H9 (cell line): ENCODE data around the gene COPE. TPM values are rescaled to one million over a fixed set of nuclear protein-coding genes. Genes with fewer than 3 reads are reported as not detected.

ENCODE experiments used
- DNase-seq: peaks from one replicate; pipeline ENCODE4 v3.0.0-alpha.2; 2017
- H2AFZ ChIP-seq: one replicate; pipeline ENCODE4 v1.6.1; 2013; ENCODE audit warnings: mild to moderate bottlenecking, low read length, control low read depth, moderate library complexity
- H2AK5ac ChIP-seq: 2 replicates; pipeline ENCODE4 v1.6.1; 2013; ENCODE audit warnings: low read length, control low read depth, mixed read lengths; ENCODE audit not compliant: insufficient read length
- H2BK120ac ChIP-seq: one replicate; pipeline ENCODE4 v1.6.1; 2013; ENCODE audit warnings: low read depth, mild to moderate bottlenecking, low read length, control low read depth, inconsistent platforms; ENCODE audit not compliant: poor library complexity, severe bottlenecking
- H2BK12ac ChIP-seq: 2 replicates; pipeline ENCODE4 v1.6.1; 2013; ENCODE audit warnings: low read length, control low read depth, mixed read lengths, low read depth; ENCODE audit not compliant: insufficient read length
- H2BK15ac ChIP-seq: 2 replicates; pipeline ENCODE4 v1.6.1; 2013; ENCODE audit warnings: low read depth, low read length, control low read depth
- H2BK20ac ChIP-seq: one replicate; pipeline ENCODE4 v1.6.1; 2013; ENCODE audit warnings: low read depth, mild to moderate bottlenecking, low read length, control low read depth, inconsistent platforms; ENCODE audit not compliant: poor library complexity, severe bottlenecking
- H2BK5ac ChIP-seq: 2 replicates; pipeline ENCODE4 v1.6.1; 2013; ENCODE audit warnings: low read length, control low read depth, mixed read lengths; ENCODE audit not compliant: insufficient read length
- H3K14ac ChIP-seq: 2 replicates; pipeline ENCODE4 v1.6.1; 2013; ENCODE audit warnings: low read length, control low read depth; ENCODE audit not compliant: insufficient read depth
- H3K18ac ChIP-seq: 2 replicates; pipeline ENCODE4 v1.6.1; 2013; ENCODE audit warnings: low read depth, mild to moderate bottlenecking, mixed read lengths, low read length, control low read depth; ENCODE audit not compliant: insufficient read length
- H3K23ac ChIP-seq: 2 replicates; pipeline ENCODE4 v1.6.1; 2013; ENCODE audit warnings: low read length, control low read depth, mixed read lengths, low read depth; ENCODE audit not compliant: insufficient read length
- H3K23me2 ChIP-seq: 2 replicates; pipeline ENCODE4 v1.6.1; 2013; ENCODE audit warnings: low read depth, mild to moderate bottlenecking, mixed read lengths, low read length, control low read depth; ENCODE audit not compliant: insufficient read length, poor library complexity, severe bottlenecking
- H3K27ac ChIP-seq: 2 replicates; pipeline ENCODE4 v1.5.1; 2013; ENCODE audit warnings: low read length, control low read depth, mixed read lengths, low read depth; ENCODE audit not compliant: insufficient read length
- H3K27me3 ChIP-seq: 2 replicates; pipeline ENCODE4 v1.6.1; 2013; ENCODE audit warnings: low read length, control low read depth, inconsistent platforms; ENCODE audit not compliant: insufficient read depth
- H3K4ac ChIP-seq: 2 replicates; pipeline ENCODE4 v1.6.1; 2013; ENCODE audit warnings: low read depth, mild to moderate bottlenecking, control low read depth, inconsistent platforms, low read length, moderate library complexity
- H3K4me1 ChIP-seq: 2 replicates; pipeline ENCODE4 v1.6.1; 2013; ENCODE audit warnings: low read length, control low read depth, inconsistent platforms; ENCODE audit not compliant: insufficient read depth
- H3K4me2 ChIP-seq: 2 replicates; pipeline ENCODE4 v1.6.1; 2013; ENCODE audit warnings: low read length, control low read depth, mixed read lengths; ENCODE audit not compliant: insufficient read length, insufficient read depth
- H3K56ac ChIP-seq: 2 replicates; pipeline ENCODE4 v1.6.1; 2013; ENCODE audit warnings: low read depth, mild to moderate bottlenecking, mixed read lengths, low read length, control low read depth; ENCODE audit not compliant: insufficient read length
- H3K79me1 ChIP-seq: 2 replicates; pipeline ENCODE4 v1.6.1; 2013; ENCODE audit warnings: low read depth, mild to moderate bottlenecking, moderate library complexity, low read length, control low read depth, inconsistent platforms; ENCODE audit not compliant: insufficient read depth, poor library complexity, severe bottlenecking
- H3K79me2 ChIP-seq: 2 replicates; pipeline ENCODE4 v1.6.1; 2013; ENCODE audit warnings: low read length, control low read depth, inconsistent platforms; ENCODE audit not compliant: insufficient read depth
- H3K9ac ChIP-seq: 2 replicates; pipeline ENCODE4 v1.6.1; 2013; ENCODE audit warnings: low read length, control low read depth, mixed read lengths; ENCODE audit not compliant: insufficient read length; ENCODE audit errors: extremely low read depth
- H3K9me3 ChIP-seq: one replicate; pipeline ENCODE4 v1.6.1; 2013; ENCODE audit warnings: low read depth, low read length, inconsistent platforms; ENCODE audit not compliant: control insufficient read depth
- H3T11ph ChIP-seq: one replicate; pipeline ENCODE4 v1.6.1; 2013; ENCODE audit warnings: mild to moderate bottlenecking, low read length, control low read depth, inconsistent platforms
- H4K20me1 ChIP-seq: one replicate; pipeline ENCODE4 v1.6.1; 2013; ENCODE audit not compliant: control insufficient read depth, insufficient read length, insufficient read depth
- H4K5ac ChIP-seq: 2 replicates; pipeline ENCODE4 v1.6.1; 2013; ENCODE audit warnings: low read depth, mild to moderate bottlenecking, mixed read lengths, low read length, control low read depth; ENCODE audit not compliant: insufficient read length
- H4K8ac ChIP-seq: replicated peaks from 2 replicates; pipeline ENCODE4 v1.6.1; 2013; ENCODE audit warnings: low read length, control low read depth, mixed read lengths, low read depth; ENCODE audit not compliant: insufficient read length
- H4K91ac ChIP-seq: 2 replicates; pipeline ENCODE4 v1.6.1; 2013; ENCODE audit warnings: low read depth, mild to moderate bottlenecking, moderate library complexity, mixed read lengths, low read length, control low read depth; ENCODE audit not compliant: insufficient read length
- H3K27ac Mint-ChIP-seq, 3 experiments: 2 replicates in 2 of 3; 3 replicates in 1 of 3; pipeline ENCODE4 v1.8.0; 2020 to 2021; ENCODE audit warnings: mixed read lengths in 3 of 3, mild to moderate bottlenecking in 1 of 3, moderate library complexity in 1 of 3
- H3K27me3 Mint-ChIP-seq: 2 replicates; pipeline ENCODE4 v1.8.0; 2021; ENCODE audit warnings: low read depth, mild to moderate bottlenecking, moderate library complexity, mixed read lengths
- H3K36me3 Mint-ChIP-seq, 3 experiments: 2 replicates in 2 of 3; 3 replicates in 1 of 3; pipeline ENCODE4 v1.8.0; 2020 to 2021; ENCODE audit warnings: low read depth in 3 of 3, mixed read lengths in 3 of 3; ENCODE audit not compliant: insufficient read depth in 1 of 3
- H3K4me1 Mint-ChIP-seq, 2 experiments: 2 replicates each; pipeline ENCODE4 v1.8.0; 2020; ENCODE audit warnings: mixed read lengths in 2 of 2
- H3K4me3 Mint-ChIP-seq, 2 experiments: 2 replicates in 1 of 2; 3 replicates in 1 of 2; pipeline ENCODE4 v1.8.0; 2020 to 2021; ENCODE audit warnings: mild to moderate bottlenecking in 2 of 2, mixed read lengths in 2 of 2, moderate library complexity in 1 of 2
- H3K9me3 Mint-ChIP-seq, 2 experiments: 2 replicates in 1 of 2; 3 replicates in 1 of 2; pipeline ENCODE4 v1.8.0; 2020; ENCODE audit warnings: mild to moderate bottlenecking in 2 of 2, mixed read lengths in 2 of 2, moderate library complexity in 1 of 2
- CTCF ChIP-seq: fragments of 200-600 bp; sonication (generic); conservative IDR thresholded peaks from 3 replicates; pipeline ENCODE4 v1.8.0; 2021; ENCODE audit warnings: antibody characterized with exemption, mild to moderate bottlenecking
- WGBS: extraction: QIAGEN DNeasy Blood & Tissue Kit; methylation state at CpG from one replicate; pipeline ENCODE4 v1.1.7; 2013; ENCODE audit warnings: missing lambda C conversion rate, low lambda C conversion rate, mixed read lengths; ENCODE audit not compliant: insufficient read length; ENCODE audit errors: extremely low coverage; 5-methylcytosine and 5-hydroxymethylcytosine counted together
- total RNA-seq: library from RNA; stranded (reverse); gene quantifications from 2 replicates; pipeline ENCODE4 v1.2.1, GENCODE V29; 2021

The COPE gene
- total RNA-seq, 1 experiment from 2014 or later: 198 TPM

GRCh38 chr19:18852648-18853047 is 66.5 kb downstream of the COPE start:
- H3K27me3 ChIP-seq: no peaks in the 10 kb centered on the region
- H2BK20ac ChIP-seq: no peak overlapping the region
- no peak overlapping the region for H3T11ph ChIP-seq
- no peak for DNase-seq
- H4K5ac ChIP-seq: no peak overlapping the region
- peaks cover 58 to 97% (median 91%) of the 10 kb centered on the region in 3 experiments for H3K36me3 Mint-ChIP-seq
- no peaks in the 10 kb centered on the region for H3K4me1 Mint-ChIP-seq
- no peak overlapping the region for H3K23ac ChIP-seq
- no peak overlapping the region for H2AFZ ChIP-seq
- no peak overlapping the region for H2BK15ac ChIP-seq
- no peak overlapping the region for H3K27ac Mint-ChIP-seq
- H3K27ac ChIP-seq: no peak overlapping the region
- no peak overlapping the region for H3K56ac ChIP-seq
- H3K14ac ChIP-seq: no peak overlapping the region
- no peak overlapping the region for H4K91ac ChIP-seq
- no peak overlapping the region for H3K9ac ChIP-seq
- no peak overlapping the region for H2BK120ac ChIP-seq
- no peaks in the 10 kb centered on the region for H3K27me3 Mint-ChIP-seq
- no CpG with 5 or more reads among the region's 12 CpGs for WGBS
- no peaks in the 10 kb centered on the region for H3K4me1 ChIP-seq
- H3K23me2 ChIP-seq: no peaks in the 10 kb centered on the region
- H3K4ac ChIP-seq: no peak overlapping the region
- no peak overlapping the region for H3K4me3 Mint-ChIP-seq
- H3K9me3 Mint-ChIP-seq: no peaks in the 10 kb centered on the region; a peak in 1 of 5 replicates
- no peaks in the 10 kb centered on the region for H3K9me3 ChIP-seq
- TF ChIP-seq CTCF: no peak
- H3K79me2 ChIP-seq: no peaks in the 10 kb centered on the region; the same call in 1 of the 2 replicates
- H2BK12ac ChIP-seq: no peak overlapping the region
- no peak overlapping the region for H4K8ac ChIP-seq
- no peak overlapping the region for H3K18ac ChIP-seq
- no peak overlapping the region for H3K4me2 ChIP-seq
- H2AK5ac ChIP-seq: no peak overlapping the region
- H2BK5ac ChIP-seq: no peak overlapping the region
- no peaks in the 10 kb centered on the region for H4K20me1 ChIP-seq
- H3K79me1 ChIP-seq: peaks cover 5% of the 10 kb centered on the region
